T-cell (primary cell): ENCODE results near the gene XBP1. TPM values are rescaled to one million over a fixed set of nuclear protein-coding genes. Genes with fewer than 3 reads are reported as not detected.

Source experiments
- ATAC-seq, 4 experiments: fragments of 200-7000 bp in 3 of 4; fragments of 150-1000 bp in 1 of 4; cut with Tn5 transposase; replicated peaks in 1 of 4; 1 replicate in 3 of 4; 2 replicates in 1 of 4; pipeline ENCODE4 v1.10.0; 2021; ENCODE audit warnings: moderate library complexity in 3 of 4, mild to moderate bottlenecking in 2 of 4, moderate number of reproducible peaks in 1 of 4
- CTCF ChIA-PET, 2 donors: fragments of 300-600 bp; sonication (Branson Sonifier 250); formaldehyde crosslinking; loops; one replicate each; lab custom pipeline; 2022; ENCODE audit warnings: antibody characterized with exemption in 2 of 2; lab: Charles Lee
- POLR2A ChIA-PET, 2 donors: fragments of 300-600 bp; sonication (Branson Sonifier 250); formaldehyde crosslinking; loops; one replicate each; lab custom pipeline; 2022; ENCODE audit warnings: antibody characterized with exemption in 2 of 2; lab: Charles Lee
- DNase-seq, 35 experiments: peaks; one replicate each; pipeline versions ENCODE4 v3.0.0 to v3.0.0-alpha.2; 2013 to 2023
- H3K27ac ChIP-seq: one replicate; pipeline ENCODE4 v1.5.1; 2013; ENCODE audit warnings: low read length
- H3K27me3 ChIP-seq, 2 experiments: replicated peaks in 1 of 2; 1 replicate in 1 of 2; 2 replicates in 1 of 2; pipeline versions ENCODE4 v1.6.1 to v1.7.0; 2013; ENCODE audit warnings: low read length in 1 of 2, mixed read lengths in 1 of 2; ENCODE audit not compliant: control insufficient read depth in 2 of 2, insufficient read depth in 2 of 2; ENCODE audit errors: extremely low read depth in 1 of 2
- H3K36me3 ChIP-seq, 2 donors: 1 replicate in 1 of 2; 2 replicates in 1 of 2; pipeline versions ENCODE4 v1.6.1 to v1.7.0; 2013; ENCODE audit warnings: low read length in 1 of 2; ENCODE audit not compliant: control insufficient read depth in 2 of 2, insufficient read depth in 1 of 2; ENCODE audit errors: extremely low read depth in 1 of 2
- H3K4me1 ChIP-seq, 2 experiments: 1 replicate in 1 of 2; 2 replicates in 1 of 2; pipeline versions ENCODE4 v1.6.1 to v1.7.0; 2013; ENCODE audit warnings: low read length in 2 of 2, mixed read lengths in 1 of 2; ENCODE audit not compliant: insufficient read depth in 2 of 2, control insufficient read depth in 1 of 2; ENCODE audit errors: extremely low read depth in 1 of 2
- H3K4me3 ChIP-seq, 2 donors: 1 replicate in 1 of 2; 2 replicates in 1 of 2; pipeline versions ENCODE4 v1.5.1 to v1.7.0; 2013; ENCODE audit warnings: mild to moderate bottlenecking in 2 of 2, low read length in 1 of 2, moderate library complexity in 1 of 2; ENCODE audit not compliant: control insufficient read depth in 1 of 2; ENCODE audit errors: extremely low read depth in 1 of 2
- H3K9me3 ChIP-seq: 2 replicates; pipeline ENCODE4 v1.7.0; 2013
- H3K27ac Mint-ChIP-seq, 2 donors: one replicate each; pipeline ENCODE4 v1.8.0; 2020 to 2021; ENCODE audit warnings: mild to moderate bottlenecking in 2 of 2, mixed read lengths in 2 of 2
- H3K27me3 Mint-ChIP-seq, 2 donors: one replicate each; pipeline ENCODE4 v1.8.0; 2021 to 2022; ENCODE audit warnings: mixed read lengths in 2 of 2
- H3K36me3 Mint-ChIP-seq: one replicate; pipeline ENCODE4 v1.8.0; 2021; ENCODE audit warnings: mixed read lengths
- H3K4me1 Mint-ChIP-seq, 3 donors: one replicate each; pipeline ENCODE4 v1.8.0; 2020 to 2022; ENCODE audit warnings: mixed read lengths in 3 of 3, mild to moderate bottlenecking in 1 of 3
- H3K4me3 Mint-ChIP-seq, 3 donors: one replicate each; pipeline ENCODE4 v1.8.0; 2020 to 2022; ENCODE audit warnings: mild to moderate bottlenecking in 3 of 3, mixed read lengths in 3 of 3, moderate library complexity in 3 of 3
- H3K9me3 Mint-ChIP-seq, 3 donors: one replicate each; pipeline ENCODE4 v1.8.0; 2020 to 2022; ENCODE audit warnings: mixed read lengths in 3 of 3
- WGBS: methylation state at CpG from one replicate; pipeline ENCODE4 v1.1.5; 2013; ENCODE audit warnings: missing lambda C conversion rate; ENCODE audit not compliant: insufficient coverage; 5-methylcytosine and 5-hydroxymethylcytosine counted together
- total RNA-seq, 35 experiments: library from RNA in 6 of 35; stranded (reverse) in 6 of 35; fragments of 120-200 nt in 1 of 35; gene quantifications; one replicate each; pipeline versions ENCODE4 v1.2.1 to v1.2.4 and lab custom pipeline; 2013 to 2026

XBP1 gene
- total RNA-seq, 5 donors from 2014 or later (not counting 1 experiment from before 2014, with no cell fraction given): 132 to 205 (median 140) TPM

DNA sequence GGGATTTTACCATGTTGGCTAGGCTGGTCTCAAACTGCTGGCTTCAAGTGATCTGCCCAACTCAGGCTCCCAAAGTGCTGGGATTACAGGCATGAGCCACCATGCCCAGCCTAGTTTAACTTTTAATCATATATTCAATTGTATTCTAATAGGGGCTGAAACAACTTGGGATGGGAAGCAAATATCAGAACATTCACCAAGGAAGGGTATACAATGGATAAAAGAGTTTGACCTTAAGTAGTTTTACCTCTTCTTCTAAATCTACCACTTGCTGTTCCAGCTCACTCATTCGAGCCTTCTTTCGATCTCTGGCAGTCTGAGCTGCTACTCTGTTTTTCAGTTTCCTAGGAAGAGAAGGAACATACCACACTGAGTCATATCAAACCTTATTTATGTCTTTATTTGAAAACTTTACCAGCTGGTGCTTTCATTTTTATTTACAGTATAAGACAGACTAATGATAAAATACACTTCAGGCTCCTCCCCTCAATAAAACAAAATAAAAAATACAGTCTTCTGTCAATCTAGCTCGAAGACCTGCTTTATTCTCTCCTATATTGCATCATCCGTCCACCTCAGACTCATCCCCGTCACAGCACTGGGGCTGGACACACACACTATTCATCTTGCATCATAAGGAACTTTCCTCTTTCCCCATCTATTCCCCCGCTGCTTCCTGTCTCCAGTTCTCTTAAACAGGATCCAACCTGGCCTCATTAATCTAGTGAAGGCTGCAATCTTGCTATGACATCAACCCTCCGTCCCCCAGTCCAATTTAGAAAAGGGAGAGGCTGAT is 1.4 kb downstream of the XBP1 start:
- peak overlapping the region; percentile 98 to 99 for H3K27ac Mint-ChIP-seq
- Histone ChIP-seq H3K27ac (peak overlapping the region; percentile 88), H3K9me3 (no peaks in the 10 kb centered on the region), H3K4me1 (peaks cover 19 to 47% of the 10 kb centered on the region in 2 experiments), H3K36me3 (peaks cover 10 to 45% of the 10 kb centered on the region in 2 donors), H3K4me3 (peak overlapping the region; percentile 74 to 99), H3K27me3 (no peaks in the 10 kb centered on the region)
- DNase-seq: peak in 1 of 35 experiments; percentile 35
- H3K36me3 Mint-ChIP-seq: peaks cover 39% of the 10 kb centered on the region
- ChIA-PET POLR2A (interaction anchor here (0.6 to 2.8 kb wide), 5 partner anchors 11 to 274 kb away, joined by 3 to 23 read pairs (median 4); partner anchors contain the start of gene KREMEN1 (in 1 of the 2)), CTCF (interaction anchor here (0.6 to 4.9 kb wide), 6 partner anchors 8 to 934 kb away, joined by 3 to 35 read pairs (median 4); no protein-coding TSS in a partner anchor)
- no peak for ATAC-seq
- WGBS: 0% methylated on average over 4 of the region's 7 CpGs
- H3K4me3 Mint-ChIP-seq: peak overlapping the region; percentile 92 to 97 (median 94)
- H3K4me1 Mint-ChIP-seq: peaks cover 59 to 70% (median 69%) of the 10 kb centered on the region in 3 donors
- H3K27me3 Mint-ChIP-seq: no peaks in the 10 kb centered on the region
- H3K9me3 Mint-ChIP-seq: no peaks in the 10 kb centered on the region

DNA sequence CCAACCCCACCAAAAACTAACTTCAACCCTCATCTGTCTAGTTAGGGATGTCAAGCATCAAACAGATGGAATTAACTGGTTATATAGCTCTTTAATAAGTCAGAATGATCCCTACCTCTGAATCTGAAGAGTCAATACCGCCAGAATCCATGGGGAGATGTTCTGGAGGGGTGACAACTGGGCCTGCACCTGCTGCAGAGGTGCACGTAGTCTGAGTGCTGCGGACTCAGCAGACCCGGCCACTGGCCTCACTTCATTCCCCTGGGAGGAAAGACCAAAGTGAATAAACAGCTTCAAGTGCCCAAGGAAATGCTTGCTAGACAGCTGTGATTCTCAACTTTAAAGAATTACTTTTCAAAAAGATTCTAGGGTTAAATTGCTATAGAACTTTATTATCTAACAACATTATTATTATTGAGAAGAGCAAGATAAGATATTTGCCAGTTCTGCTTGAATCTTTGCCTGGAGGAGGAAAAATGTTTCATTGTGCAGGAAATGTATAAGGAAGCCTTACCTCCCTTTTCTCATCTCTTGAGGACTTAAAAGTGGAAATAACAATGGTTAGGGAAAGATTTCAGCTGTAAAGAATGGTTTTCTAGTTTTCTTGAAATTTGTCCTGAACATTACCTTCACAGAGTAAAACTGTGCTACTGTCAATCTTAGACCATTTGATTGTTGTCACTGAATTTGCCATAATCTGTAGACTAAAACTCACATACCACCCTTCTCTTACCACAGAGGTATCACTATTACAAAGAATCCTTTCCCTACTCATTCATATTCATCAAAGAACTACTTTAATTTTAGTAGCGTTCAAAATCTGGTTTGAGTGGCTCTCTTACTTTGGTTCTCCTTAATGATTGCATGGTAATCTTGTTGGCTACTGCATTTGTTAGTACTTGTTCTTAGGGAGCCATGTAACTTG is 4.2 kb downstream of the XBP1 start:
- no peak overlapping the region for H3K27ac ChIP-seq
- H3K4me1 ChIP-seq: peaks cover 16 to 46% of the 10 kb centered on the region in 2 experiments
- no peaks in the 10 kb centered on the region for H3K27me3 Mint-ChIP-seq

DNA sequence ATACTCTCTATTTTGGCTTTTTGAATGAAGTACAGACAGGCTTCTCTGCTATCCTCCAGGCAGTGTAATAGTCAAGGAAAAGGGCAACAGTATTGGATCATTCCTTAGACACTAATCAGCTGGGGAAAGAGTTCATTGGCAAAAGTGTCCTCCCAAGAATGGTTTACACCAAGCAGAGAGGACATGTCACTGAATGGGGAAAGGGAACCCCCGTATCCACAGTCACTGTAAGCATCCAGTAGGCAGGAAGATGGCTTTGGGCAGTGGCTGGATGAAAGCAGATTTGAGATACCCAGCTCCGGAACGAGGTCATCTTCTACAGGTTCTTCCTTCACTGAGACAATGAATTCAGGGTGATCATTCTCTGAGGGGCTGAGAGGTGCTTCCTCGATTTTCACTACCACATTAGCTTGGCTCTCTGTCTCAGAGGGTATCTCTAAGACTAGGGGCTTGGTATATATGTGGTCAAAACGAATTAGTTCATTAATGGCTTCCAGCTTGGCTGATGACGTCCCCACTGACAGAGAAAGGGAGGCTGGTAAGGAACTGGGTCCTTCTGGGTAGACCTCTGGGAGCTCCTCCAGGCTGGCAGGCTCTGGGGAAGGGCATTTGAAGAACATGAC is 5.2 kb downstream of the XBP1 start:
- H3K36me3 ChIP-seq: peaks cover 10 to 52% of the 10 kb centered on the region in 2 donors
- H3K4me3 ChIP-seq: no peak overlapping the region
- H3K4me3 Mint-ChIP-seq: peak overlapping the region in 1 of 3 donors; percentile 97
- H3K4me1 ChIP-seq: peaks cover 16 to 54% of the 10 kb centered on the region in 2 experiments
- no peak for DNase-seq
- no peaks in the 10 kb centered on the region for H3K27me3 Mint-ChIP-seq
- POLR2A ChIA-PET: interaction anchor here (1.2 kb wide), 2 partner anchors 11 to 12 kb away, joined by 3 to 7 read pairs; no protein-coding TSS in a partner anchor
- no peak overlapping the region for H3K27ac ChIP-seq
- H3K9me3 Mint-ChIP-seq: no peaks in the 10 kb centered on the region
- ATAC-seq: no peak
- CTCF ChIA-PET: interaction anchor here in 1 of 2 donors (1.3 kb wide), 1 partner anchor 34 kb away, joined by 4 read pairs; no protein-coding TSS in a partner anchor
- H3K27me3 ChIP-seq: no peaks in the 10 kb centered on the region
- H3K36me3 Mint-ChIP-seq: peaks cover 44% of the 10 kb centered on the region
- 78% methylated on average over 3 of the region's 6 CpGs for WGBS
- no peaks in the 10 kb centered on the region for H3K9me3 ChIP-seq
- H3K27ac Mint-ChIP-seq: peak overlapping the region; percentile 31 to 79
- H3K4me1 Mint-ChIP-seq: peaks cover 81 to 85% (median 84%) of the 10 kb centered on the region in 3 donors

More for the DNA sequence above, 4.2 kb downstream of the XBP1 start:
- H3K4me3 Mint-ChIP-seq: peak overlapping the region in 2 of 3 donors; percentile 10 to 97
- ChIA-PET CTCF (interaction anchor here in 1 of 2 donors (1.2 to 1.4 kb wide), 3 partner anchors 18 to 33 kb away, joined by 3 to 4 read pairs (median 4); no protein-coding TSS in a partner anchor), POLR2A (interaction anchor here (0.6 to 1.2 kb wide), 3 partner anchors 12 to 42 kb away, joined by 3 to 4 read pairs (median 3); no protein-coding TSS in a partner anchor)
- no peak for DNase-seq
- peaks cover 75 to 77% (median 76%) of the 10 kb centered on the region in 3 donors for H3K4me1 Mint-ChIP-seq
- H3K4me3 ChIP-seq: no peak overlapping the region
- no peaks in the 10 kb centered on the region for H3K9me3 Mint-ChIP-seq
- no peak for ATAC-seq
- peaks cover 10 to 52% of the 10 kb centered on the region in 2 donors for H3K36me3 ChIP-seq
- no peaks in the 10 kb centered on the region for H3K27me3 ChIP-seq
- H3K27ac Mint-ChIP-seq: peak overlapping the region; percentile 52 to 79
- peaks cover 44% of the 10 kb centered on the region for H3K36me3 Mint-ChIP-seq
- whole genome bisulfite sequencing: 100% methylated on average over 3 of the region's 5 CpGs
- H3K9me3 ChIP-seq: no peaks in the 10 kb centered on the region

GRCh38 chr22:28793976-28794584 is 6.3 kb downstream of the XBP1 start:
- DNase-seq (no peak), ATAC-seq (no peak)
- Histone ChIP-seq H3K9me3 (no peaks in the 10 kb centered on the region), H3K27ac (no peak overlapping the region), H3K4me1 (peaks cover 16 to 58% of the 10 kb centered on the region in 2 experiments), H3K27me3 (no peaks in the 10 kb centered on the region), H3K36me3 (peaks cover 10 to 54% of the 10 kb centered on the region in 2 donors), H3K4me3 (no peak overlapping the region)
- peak overlapping the region; percentile 5 to 22 for H3K27ac Mint-ChIP-seq
- peak overlapping the region in 1 of 3 donors; percentile 30 for H3K4me3 Mint-ChIP-seq
- ChIA-PET POLR2A (interaction anchor here in 1 of 2 donors (1.2 kb wide), 1 partner anchor 13 kb away, joined by 7 read pairs; no protein-coding TSS in a partner anchor), CTCF (no interaction called here)
- H3K9me3 Mint-ChIP-seq: no peaks in the 10 kb centered on the region
- peaks cover 43% of the 10 kb centered on the region for H3K36me3 Mint-ChIP-seq
- H3K27me3 Mint-ChIP-seq: no peaks in the 10 kb centered on the region
- no CpG with 5 or more reads among the region's 4 CpGs for WGBS
- H3K4me1 Mint-ChIP-seq: peaks cover 78 to 85% (median 83%) of the 10 kb centered on the region in 3 donors

DNA sequence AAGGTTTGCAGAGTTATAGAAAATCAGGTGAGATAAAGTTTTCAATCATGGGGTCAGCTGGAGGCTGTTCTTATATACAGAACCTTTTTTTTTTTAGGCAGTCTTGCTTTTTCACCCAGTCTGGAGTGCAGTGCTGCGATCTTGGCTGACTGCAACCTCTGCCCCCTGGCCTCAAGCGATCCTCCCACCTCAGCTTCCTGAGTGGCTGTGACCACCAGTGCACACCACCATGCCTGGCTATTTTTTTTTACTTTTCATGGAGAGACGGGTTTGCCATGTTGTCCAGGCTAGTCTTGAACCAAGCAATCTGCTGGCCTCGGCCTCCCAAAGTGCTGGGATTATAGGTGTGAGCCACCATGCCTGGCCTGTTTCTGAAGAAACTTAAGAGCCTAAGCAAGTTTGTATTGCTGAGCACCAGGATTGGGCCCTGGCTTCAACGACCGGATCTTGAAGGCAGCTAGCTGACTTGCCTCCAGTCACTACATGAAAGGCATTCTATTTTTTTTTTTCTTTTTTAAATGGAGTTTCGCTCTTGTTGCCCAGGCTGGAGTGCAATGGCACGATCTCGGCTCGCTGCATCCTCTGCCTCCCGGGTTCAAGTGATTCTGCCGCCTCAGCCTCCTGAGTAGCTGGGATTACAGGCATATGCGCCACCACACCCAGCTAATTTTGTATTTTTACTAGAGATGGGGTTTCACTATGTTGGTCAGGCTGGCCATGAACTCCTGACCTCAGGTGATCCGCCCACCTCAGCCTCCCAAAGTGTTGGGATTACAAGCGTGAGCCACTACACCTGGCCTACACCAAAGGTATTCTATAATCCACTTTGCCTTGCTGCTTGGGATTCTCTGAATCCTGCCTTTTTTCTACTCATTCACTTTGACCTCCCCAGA is 7.6 kb downstream of the XBP1 start:
- Mint-ChIP-seq H3K4me3 (peak overlapping the region in 2 of 3 donors; percentile 9 to 55), H3K9me3 (no peaks in the 10 kb centered on the region), H3K36me3 (peaks cover 45% of the 10 kb centered on the region), H3K27me3 (no peaks in the 10 kb centered on the region), H3K4me1 (peaks cover 69 to 76% (median 71%) of the 10 kb centered on the region in 3 donors), H3K27ac (peak overlapping the region; percentile 41 to 75)
- ATAC-seq (peak in 3 of 4 experiments; percentile 28 to 50 (median 31)), DNase-seq (no peak)
- CTCF ChIA-PET: interaction anchor here in 1 of 2 donors (0.6 to 1.3 kb wide), 3 partner anchors 8 to 694 kb away, joined by 3 to 7 read pairs (median 3); no protein-coding TSS in a partner anchor
- H3K9me3 ChIP-seq: no peaks in the 10 kb centered on the region
- peaks cover 10 to 44% of the 10 kb centered on the region in 2 donors for H3K36me3 ChIP-seq
- 82% methylated on average over 9 of the region's 15 CpGs for WGBS
- no peaks in the 10 kb centered on the region for H3K27me3 ChIP-seq
- H3K27ac ChIP-seq: peak overlapping the region; percentile 20
- peaks cover 11 to 48% of the 10 kb centered on the region in 2 experiments for H3K4me1 ChIP-seq
- POLR2A ChIA-PET: no interaction called here
- no peak overlapping the region for H3K4me3 ChIP-seq
